Neural crest cell (in vitro differentiated cells): ENCODE data around the gene FEZF1. TPM values are rescaled to one million over a fixed set of nuclear protein-coding genes. Genes with fewer than 3 reads are reported as not detected.

Source experiments
- DNase-seq: peaks from one replicate; pipeline ENCODE4 v3.0.0; 2021; ENCODE audit warnings: low read depth, mixed read lengths, low spot score
- H3K27ac Mint-ChIP-seq: one replicate; pipeline ENCODE4 v1.8.0; 2021; ENCODE audit warnings: mild to moderate bottlenecking, mixed read lengths; ENCODE audit not compliant: unreplicated experiment
- H3K27me3 Mint-ChIP-seq: 2 replicates; pipeline ENCODE4 v1.8.0; 2021; ENCODE audit warnings: low read depth, mild to moderate bottlenecking, mixed read lengths
- H3K36me3 Mint-ChIP-seq: 2 replicates; pipeline ENCODE4 v1.8.0; 2021; ENCODE audit warnings: low read depth, mild to moderate bottlenecking, mixed read lengths
- H3K4me1 Mint-ChIP-seq: 2 replicates; pipeline ENCODE4 v1.8.0; 2021; ENCODE audit warnings: mixed read lengths
- H3K4me3 Mint-ChIP-seq: one replicate; pipeline ENCODE4 v1.8.0; 2021; ENCODE audit warnings: mild to moderate bottlenecking, mixed read lengths
- H3K9me3 Mint-ChIP-seq: 2 replicates; pipeline ENCODE4 v1.8.0; 2021; ENCODE audit warnings: mixed read lengths
- total RNA-seq: library from RNA; stranded (reverse); gene quantifications from 2 replicates; pipeline ENCODE4 v1.2.1, GENCODE V29; 2021
- TF ChIP-seq, protein P1 (sequence below): fragments of 200-600 bp; sonication (generic); conservative IDR thresholded peaks from 2 replicates; pipeline ENCODE4 v1.5.0; 2021; ENCODE audit warnings: antibody characterized with exemption, mild to moderate bottlenecking

Gene FEZF1
- total RNA-seq, 1 donor from 2014 or later, result not detected

DNA sequence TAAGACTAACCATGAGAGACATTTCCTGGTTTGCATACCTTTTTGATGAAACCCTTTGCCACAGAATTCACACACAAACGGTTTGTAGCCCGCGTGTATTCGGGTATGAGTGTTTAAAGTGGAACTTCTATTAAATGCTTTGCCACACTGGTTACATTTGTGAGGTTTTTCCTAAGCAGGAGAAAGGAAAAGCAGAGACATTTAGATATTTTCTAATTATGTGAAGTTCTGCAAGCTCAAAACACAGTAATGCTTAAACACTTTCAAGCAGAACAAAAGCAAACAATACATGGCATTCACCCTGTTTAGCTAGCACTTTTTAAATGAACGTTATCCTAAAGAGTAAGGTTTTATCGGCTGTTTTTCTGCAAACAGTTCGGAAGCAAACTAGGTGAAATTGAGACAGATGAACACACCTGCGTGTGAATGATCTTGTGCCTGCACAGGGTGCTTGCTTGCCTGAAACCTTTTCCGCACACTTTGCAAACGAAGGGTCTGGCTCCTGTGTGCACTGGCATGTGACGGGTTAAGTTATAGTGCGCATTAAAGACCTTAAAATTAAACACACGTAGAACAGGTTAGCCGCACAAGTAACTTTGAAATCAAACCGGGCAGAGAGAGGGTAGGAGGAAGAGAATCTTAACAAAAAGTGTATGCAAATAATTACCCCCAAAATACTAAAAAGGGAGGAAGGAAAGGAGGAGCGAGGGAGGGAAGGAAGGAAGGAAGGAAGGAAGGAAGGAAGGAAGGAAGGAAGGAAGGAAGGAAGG is 1.6 kb downstream of the FEZF1 start:
- no peak overlapping the region for H3K4me3 Mint-ChIP-seq
- TF ChIP-seq, protein P1, sequence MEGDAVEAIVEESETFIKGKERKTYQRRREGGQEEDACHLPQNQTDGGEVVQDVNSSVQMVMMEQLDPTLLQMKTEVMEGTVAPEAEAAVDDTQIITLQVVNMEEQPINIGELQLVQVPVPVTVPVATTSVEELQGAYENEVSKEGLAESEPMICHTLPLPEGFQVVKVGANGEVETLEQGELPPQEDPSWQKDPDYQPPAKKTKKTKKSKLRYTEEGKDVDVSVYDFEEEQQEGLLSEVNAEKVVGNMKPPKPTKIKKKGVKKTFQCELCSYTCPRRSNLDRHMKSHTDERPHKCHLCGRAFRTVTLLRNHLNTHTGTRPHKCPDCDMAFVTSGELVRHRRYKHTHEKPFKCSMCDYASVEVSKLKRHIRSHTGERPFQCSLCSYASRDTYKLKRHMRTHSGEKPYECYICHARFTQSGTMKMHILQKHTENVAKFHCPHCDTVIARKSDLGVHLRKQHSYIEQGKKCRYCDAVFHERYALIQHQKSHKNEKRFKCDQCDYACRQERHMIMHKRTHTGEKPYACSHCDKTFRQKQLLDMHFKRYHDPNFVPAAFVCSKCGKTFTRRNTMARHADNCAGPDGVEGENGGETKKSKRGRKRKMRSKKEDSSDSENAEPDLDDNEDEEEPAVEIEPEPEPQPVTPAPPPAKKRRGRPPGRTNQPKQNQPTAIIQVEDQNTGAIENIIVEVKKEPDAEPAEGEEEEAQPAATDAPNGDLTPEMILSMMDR, result no peak
- no peak for DNase-seq
- peaks cover 34% of the 10 kb centered on the region for H3K4me1 Mint-ChIP-seq
- H3K36me3 Mint-ChIP-seq, result no peaks in the 10 kb centered on the region
- H3K9me3 Mint-ChIP-seq, result no peaks in the 10 kb centered on the region
- H3K27ac Mint-ChIP-seq, result no peak overlapping the region
- peaks cover 99% of the 10 kb centered on the region for H3K27me3 Mint-ChIP-seq

DNA sequence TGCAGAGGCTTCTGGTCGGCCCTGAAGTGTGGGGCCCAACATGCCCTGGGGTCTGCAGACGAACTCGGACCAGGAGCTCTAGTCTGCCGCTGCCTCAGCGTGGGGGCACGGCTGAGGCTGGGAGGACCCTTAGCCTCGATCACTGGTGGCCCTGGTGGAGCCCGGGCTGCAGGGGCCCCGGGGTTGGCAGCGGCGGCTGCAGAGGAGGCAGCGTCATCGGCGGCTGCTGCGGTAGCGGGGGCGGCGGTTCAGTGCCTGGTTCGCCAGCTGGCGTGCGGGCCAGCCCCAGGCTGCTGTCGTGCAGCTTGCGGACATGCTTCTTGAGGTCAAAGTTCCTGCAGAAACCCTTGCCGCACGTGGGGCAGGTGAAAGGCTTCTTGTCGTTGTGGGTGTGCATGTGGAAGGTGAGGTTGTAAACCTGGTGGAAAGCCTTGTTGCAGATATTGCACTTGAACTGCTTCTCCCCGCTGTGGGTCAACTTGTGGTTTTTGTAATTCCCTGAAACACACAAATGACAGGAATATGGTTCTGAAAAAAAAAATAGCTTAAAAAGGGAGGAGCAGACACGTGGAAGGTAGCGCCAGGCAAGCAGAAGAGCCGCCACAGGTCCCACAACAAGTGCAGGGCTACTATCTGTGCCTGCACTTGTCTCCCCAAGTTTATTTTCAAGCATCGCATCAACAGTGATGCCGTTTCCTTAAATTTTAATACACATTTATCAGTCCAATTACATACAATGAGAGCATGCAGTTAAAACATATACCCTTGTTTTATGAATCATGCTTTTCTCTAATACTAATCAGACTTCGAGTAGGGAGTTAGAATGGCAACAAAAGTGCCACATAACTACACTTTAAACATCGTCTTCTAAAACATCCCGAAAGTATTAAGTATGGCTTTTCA is 2.4 kb downstream of the FEZF1 start:
- TF ChIP-seq, protein P1, result no peak
- H3K4me3 Mint-ChIP-seq, result no peak overlapping the region
- H3K4me1 Mint-ChIP-seq, result peaks cover 34% of the 10 kb centered on the region
- no peaks in the 10 kb centered on the region for H3K36me3 Mint-ChIP-seq
- H3K27ac Mint-ChIP-seq, result no peak overlapping the region
- DNase-seq, result no peak
- no peaks in the 10 kb centered on the region for H3K9me3 Mint-ChIP-seq
- peaks cover 99% of the 10 kb centered on the region for H3K27me3 Mint-ChIP-seq

DNA sequence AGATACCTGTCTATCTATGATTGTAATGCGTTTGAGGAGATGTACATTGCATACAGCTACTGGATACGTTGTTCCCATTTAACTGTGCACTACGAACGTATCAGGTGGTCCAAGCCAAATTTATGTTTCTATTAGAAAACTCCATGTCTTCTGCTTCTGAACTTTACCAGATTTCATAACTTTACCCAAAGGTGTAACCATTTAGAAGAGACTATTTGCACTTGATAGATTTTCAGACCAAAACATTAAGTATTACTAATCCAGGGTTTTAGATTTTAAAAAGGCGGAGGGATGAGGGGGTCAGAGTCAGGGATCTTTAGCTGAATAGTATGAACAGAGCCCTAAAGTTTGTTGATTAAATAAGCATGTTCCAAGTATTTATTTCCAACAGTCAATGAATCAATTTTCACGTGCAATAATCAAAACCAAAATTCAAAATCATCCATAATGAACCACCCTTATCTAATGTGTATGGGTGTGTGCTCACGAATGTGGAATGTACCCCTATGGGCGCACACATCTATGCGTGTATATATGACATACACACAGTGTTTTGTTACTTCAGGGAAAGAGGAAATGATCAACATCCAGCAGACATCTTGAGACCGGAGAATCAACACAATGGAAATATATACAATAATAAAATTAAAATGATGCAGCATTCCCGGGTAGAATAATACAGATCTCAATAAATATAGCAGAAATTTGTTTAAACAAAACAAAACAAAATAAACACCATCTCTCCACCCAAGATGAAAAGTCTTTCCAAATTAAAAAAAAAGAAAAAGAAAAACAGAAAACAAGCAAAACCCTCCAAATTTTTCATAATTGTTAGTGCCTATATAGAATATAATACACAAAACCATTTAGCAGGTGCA is 3.4 kb downstream of the FEZF1 start:
- DNase-seq, result no peak
- H3K4me1 Mint-ChIP-seq, result peaks cover 31% of the 10 kb centered on the region
- H3K4me3 Mint-ChIP-seq, result no peak overlapping the region

DNA sequence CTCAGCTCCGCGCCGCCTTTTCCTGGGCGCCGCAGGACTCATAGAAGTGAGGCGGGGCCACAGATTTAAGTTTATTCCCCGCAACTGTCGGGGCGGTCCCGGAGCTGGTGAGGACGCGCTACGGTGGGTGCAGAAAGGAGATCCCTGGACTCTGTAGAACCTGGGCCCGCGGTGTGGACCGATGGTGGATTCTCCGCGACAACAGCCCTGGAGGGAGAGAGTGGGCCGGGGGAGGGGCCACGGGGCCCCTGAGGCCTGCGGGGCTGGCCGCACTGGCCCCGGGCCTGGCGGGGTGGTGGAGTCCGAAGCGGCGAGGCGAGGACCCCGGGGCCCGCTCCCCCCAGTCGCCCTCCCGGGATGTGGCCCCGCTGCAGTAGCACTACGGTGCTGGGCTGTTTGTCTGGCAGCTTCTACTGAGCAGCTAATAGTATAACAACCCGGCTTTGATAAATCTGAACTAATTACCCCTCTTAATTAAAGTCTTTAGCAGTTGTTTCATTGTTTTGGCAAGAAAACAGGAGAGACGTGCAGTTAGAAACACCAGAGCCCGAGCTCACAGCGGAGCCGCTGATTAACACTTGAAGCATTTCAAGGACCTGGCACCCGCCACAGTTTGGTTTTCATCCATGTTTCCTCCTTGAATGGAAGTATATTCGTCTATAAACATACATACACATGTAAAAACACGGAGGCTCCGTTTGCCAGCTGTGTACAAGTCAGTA is 4.2 kb downstream of the FEZF1 start:
- no peak for DNase-seq
- TF ChIP-seq, protein P1, result no peak
- peak overlapping the region; percentile 69 for H3K4me3 Mint-ChIP-seq
- no peaks in the 10 kb centered on the region for H3K9me3 Mint-ChIP-seq
- peaks cover 98% of the 10 kb centered on the region for H3K27me3 Mint-ChIP-seq
- H3K4me1 Mint-ChIP-seq, result peaks cover 22% of the 10 kb centered on the region
- no peak overlapping the region for H3K27ac Mint-ChIP-seq
- no peaks in the 10 kb centered on the region for H3K36me3 Mint-ChIP-seq

More for the DNA sequence above, 3.4 kb downstream of the FEZF1 start:
- Mint-ChIP-seq H3K27ac (no peak overlapping the region), H3K36me3 (no peaks in the 10 kb centered on the region), H3K27me3 (peaks cover 98% of the 10 kb centered on the region), H3K9me3 (no peaks in the 10 kb centered on the region)
- TF ChIP-seq, protein P1, result no peak
